ENCODE data around the gene TRABD2B. TPM values are rescaled to one million over a fixed set of nuclear protein-coding genes. Genes with fewer than 3 reads are reported as not detected.

The TRABD2B gene
- total and polyA plus RNA-seq, 12 donors: 0.33 to 3.3 (median 0.83) TPM

GRCh38 chr1:47935856-47936255 is 61.3 kb downstream of the TRABD2B start:
- TF ChIP-seq POLR2A (IDR thresholded peaks at IDR 0.05) (no peak), CTCF (IDR thresholded peaks at IDR 0.05) (no peak)
- H3K27ac ChIP-seq: no peak overlapping the region
- H3K4me3 ChIP-seq: no peak overlapping the region
- intact Hi-C loops (cut with DNase I): no loop called here
- no peaks in the 10 kb centered on the region for H3K9me3 ChIP-seq (replicated peaks in 1 of 3)
- 35 to 93% (median 57%) methylated on average over 1 of the region's 1 CpG for WGBS, 4 donors
- H3K36me3 ChIP-seq (replicated peaks in 1 of 2): no peaks in the 10 kb centered on the region
- peak in 1 of 7 donors; percentile 1 for DNase-seq
- peaks cover 5 to 11% of the 10 kb centered on the region in 2 donors for H3K4me1 ChIP-seq (replicated peaks in 1 of 2)
- no peaks in the 10 kb centered on the region for H3K27me3 ChIP-seq

DNA sequence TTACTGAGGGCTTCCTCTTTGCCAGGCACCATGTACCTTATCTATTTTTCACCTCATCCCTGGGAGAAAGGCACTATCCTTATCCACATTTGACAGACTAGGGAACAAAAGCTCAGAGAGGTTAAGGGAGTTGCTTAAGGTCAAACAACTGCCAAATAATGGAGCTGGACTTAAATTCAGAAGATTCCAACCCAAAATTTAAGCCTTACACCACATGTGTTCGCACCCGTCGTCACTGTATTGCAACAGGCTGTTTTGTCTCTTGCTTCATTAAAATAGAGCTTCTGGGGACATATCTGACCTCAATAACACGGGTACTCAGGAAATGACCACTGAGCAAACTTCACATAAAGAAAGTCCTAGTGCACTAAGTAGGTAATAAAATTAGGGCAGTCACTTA is 62.0 kb downstream of the TRABD2B start:
- no peaks in the 10 kb centered on the region for H3K27me3 ChIP-seq
- no peaks in the 10 kb centered on the region for H3K9me3 ChIP-seq (replicated peaks in 1 of 3)
- 54 to 60% (median 55%) methylated on average over 4 of the region's 4 CpGs for WGBS, 4 donors
- H3K4me1 ChIP-seq (replicated peaks in 1 of 2): peaks cover 5 to 17% of the 10 kb centered on the region in 2 donors
- no peak overlapping the region for H3K4me3 ChIP-seq
- H3K36me3 ChIP-seq (replicated peaks in 1 of 2): no peaks in the 10 kb centered on the region
- TF ChIP-seq POLR2A (IDR thresholded peaks at IDR 0.05): no peak
- TF ChIP-seq CTCF (IDR thresholded peaks at IDR 0.05): no peak
- intact Hi-C loops (cut with DNase I): no loop called here
- no peak for DNase-seq
- H3K27ac ChIP-seq: peak overlapping the region in 2 of 5 donors; percentile 18 to 76

DNA sequence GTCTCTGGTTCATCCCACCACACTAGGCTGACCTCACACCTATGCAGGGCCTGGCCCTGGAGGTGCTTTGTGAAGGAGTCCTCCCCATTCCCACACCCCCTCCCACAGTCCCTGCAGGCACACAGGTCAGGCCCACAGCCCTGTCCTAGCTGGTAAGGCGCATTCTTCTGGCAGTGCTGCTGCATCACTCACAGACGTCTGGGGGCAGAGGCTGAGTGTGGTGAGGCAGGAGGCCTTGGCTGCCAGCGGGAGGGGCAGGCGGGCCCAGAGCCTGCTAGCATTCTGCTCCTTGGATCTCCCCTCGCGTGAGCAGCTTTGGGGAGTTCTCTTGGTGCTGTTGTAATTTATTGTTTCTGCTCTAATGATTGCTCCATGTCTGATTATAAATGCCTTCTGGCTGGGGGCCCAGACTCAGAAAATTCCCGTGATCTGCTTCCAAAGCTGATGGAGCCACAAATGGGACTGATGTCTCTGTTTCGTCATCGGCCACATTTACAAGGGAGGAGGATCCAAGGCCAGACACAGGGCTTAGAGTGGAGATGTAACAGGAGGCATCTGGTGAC is 62.9 kb downstream of the TRABD2B start:
- intact Hi-C loops (cut with DNase I): no loop called here
- DNase-seq: peak; percentile 78 to 94 (median 89)
- H3K27ac ChIP-seq: peak overlapping the region in 2 of 5 donors; percentile 29 to 76

GRCh38 chr1:47932743-47933142 is 64.4 kb downstream of the TRABD2B start:
- no peak overlapping the region for H3K27ac ChIP-seq
- H3K36me3 ChIP-seq (replicated peaks in 1 of 2): no peaks in the 10 kb centered on the region
- 70 to 87% (median 83%) methylated on average over 6 of the region's 6 CpGs for WGBS, 4 donors
- H3K27me3 ChIP-seq: no peaks in the 10 kb centered on the region
- peaks cover 5 to 19% of the 10 kb centered on the region in 2 donors for H3K4me1 ChIP-seq (replicated peaks in 1 of 2)
- H3K9me3 ChIP-seq (replicated peaks in 1 of 3): no peaks in the 10 kb centered on the region
- TF ChIP-seq CTCF (IDR thresholded peaks at IDR 0.05): no peak
- no peak for TF ChIP-seq POLR2A (IDR thresholded peaks at IDR 0.05)
- no peak for DNase-seq
- intact Hi-C loops (cut with DNase I): no loop called here
- no peak overlapping the region for H3K4me3 ChIP-seq

More for the DNA sequence above, 62.9 kb downstream of the TRABD2B start:
- WGBS, 4 donors: 16 to 39% (median 29%) methylated on average over 5 to 9 of the region's 9 CpGs
- H3K4me3 ChIP-seq: no peak overlapping the region
- H3K27me3 ChIP-seq: no peaks in the 10 kb centered on the region
- H3K36me3 ChIP-seq (replicated peaks in 1 of 2): no peaks in the 10 kb centered on the region
- peaks cover 5 to 19% of the 10 kb centered on the region in 2 donors for H3K4me1 ChIP-seq (replicated peaks in 1 of 2)
- H3K9me3 ChIP-seq (replicated peaks in 1 of 3): no peaks in the 10 kb centered on the region
- TF ChIP-seq POLR2A (IDR thresholded peaks at IDR 0.05): no peak
- no peak for TF ChIP-seq CTCF (IDR thresholded peaks at IDR 0.05)
